GM19193 (cell line): ENCODE results near the gene PIK3R6.

Source experiments
- POLR2A ChIP-seq: IDR thresholded peaks from 4 replicates; pipeline ENCODE4 v1.6.1; 2011; ENCODE audit not compliant: insufficient read depth, insufficient read length; ENCODE audit errors: extremely low read depth

The PIK3R6 gene

DNA sequence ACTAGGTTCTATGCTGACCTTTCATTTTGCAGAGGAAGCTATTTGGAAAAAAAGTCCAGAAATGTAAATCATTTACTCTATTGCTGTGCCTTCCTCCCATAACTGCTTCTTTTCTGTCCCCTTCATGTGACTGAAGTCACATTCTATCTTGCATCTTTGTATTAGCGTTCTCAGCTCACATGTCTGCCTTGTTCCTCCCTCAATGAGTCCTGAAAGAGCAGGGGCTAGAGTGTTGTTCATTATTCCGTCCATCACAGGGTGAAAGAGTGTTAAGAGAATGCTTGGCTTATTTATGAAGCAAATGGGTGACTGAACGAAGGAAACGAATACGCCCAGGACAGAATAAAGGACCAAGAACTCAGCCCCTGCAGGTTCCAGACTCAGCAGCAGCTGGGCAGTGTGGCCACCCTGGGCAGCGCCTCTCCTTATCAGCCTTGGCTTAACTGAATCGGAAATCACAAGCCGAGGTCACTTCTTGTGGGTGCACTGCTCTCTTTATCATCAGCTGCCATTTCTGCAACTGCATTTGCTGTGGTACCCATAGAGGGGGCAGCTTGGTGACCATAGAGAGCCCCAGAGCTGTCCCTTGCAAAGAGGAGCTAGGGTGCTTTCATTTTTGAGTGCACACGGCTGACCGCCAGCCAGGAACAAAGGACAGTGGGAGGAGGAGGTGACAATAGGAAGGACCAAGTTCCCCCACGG is 1.8 kb upstream of the PIK3R6 start:
- TF ChIP-seq POLR2A = no peak

DNA sequence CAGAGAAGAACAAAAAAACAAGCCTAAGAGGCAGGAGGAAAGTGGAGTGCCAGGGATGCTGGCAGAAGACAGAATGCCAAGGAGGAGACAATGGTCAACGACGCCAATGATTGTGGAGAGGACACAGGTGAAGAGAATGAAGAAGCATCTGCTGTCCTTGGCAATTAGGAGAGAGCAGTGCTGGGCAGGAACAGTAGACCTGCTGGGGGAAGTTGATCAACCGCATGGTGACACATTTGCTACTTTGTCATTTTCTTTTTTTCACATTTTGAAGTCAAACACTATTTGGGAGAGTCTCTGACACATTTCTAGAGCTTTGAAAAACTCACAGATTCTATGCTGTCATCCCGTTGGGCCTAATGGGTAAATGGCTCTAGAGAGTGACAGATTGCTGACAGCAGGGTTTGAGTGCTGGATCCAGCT is 1.1 kb upstream of the PIK3R6 start:
- no peak for TF ChIP-seq POLR2A

DNA sequence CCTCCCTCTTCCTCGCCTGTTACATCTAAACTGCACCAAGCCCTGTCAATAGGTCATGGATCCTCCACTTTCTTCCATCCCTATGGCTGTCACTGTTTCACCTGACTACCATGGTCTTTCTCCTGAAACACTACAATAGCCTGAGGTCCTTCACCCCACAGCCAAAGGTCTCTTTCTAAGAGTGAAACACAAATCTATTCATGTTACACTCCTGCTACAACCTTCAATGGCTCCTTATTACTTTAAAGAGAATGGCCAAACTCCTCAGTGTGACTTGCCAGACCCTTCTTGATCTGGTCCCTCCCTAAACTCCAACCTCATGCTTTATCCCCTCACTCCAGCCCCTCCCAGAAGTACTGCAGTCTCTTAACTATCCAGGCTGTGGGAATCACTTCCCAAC is 618 bp upstream of the PIK3R6 start:
- TF ChIP-seq POLR2A = no peak

DNA sequence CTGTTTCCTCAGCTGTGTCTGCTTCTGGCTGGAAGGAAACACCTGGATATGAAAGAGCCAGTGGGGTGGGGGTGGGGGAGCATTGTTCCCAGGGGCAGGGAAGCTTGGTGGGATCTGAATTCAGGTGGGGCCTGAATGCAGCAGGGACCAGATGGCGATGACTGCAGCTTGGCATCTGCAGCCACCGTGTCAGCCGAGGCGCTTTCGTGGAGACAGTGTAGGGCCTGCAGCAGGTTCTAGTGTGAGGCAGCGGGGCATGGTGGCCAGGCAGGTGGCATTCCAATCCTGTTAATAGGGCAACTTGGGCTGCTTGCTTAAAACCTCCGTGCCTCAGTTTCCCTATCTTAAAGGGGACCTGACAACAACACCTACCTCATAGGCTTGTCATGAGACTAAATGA is 1.7 kb downstream of the PIK3R6 start:
- no peak for TF ChIP-seq POLR2A

DNA sequence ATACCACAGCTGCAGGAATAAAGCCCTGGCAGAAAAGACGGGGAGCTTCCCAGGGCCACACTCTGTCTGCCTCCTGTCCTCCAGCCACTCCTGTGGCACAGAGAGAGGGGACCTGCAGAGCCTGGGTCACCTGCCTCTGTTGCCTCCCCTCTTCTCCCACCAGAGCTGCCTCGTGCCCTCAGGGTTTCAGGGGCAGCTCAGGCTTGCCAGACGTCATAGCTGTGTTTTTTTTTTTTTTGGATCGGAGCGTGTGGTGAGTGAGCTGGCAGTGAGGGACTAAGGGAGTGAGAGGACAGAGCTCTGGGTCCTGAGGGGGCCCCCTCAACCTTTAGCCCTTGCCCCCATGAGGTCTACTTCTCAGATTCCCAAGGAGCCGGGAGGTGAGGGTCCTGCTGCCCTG is 2.1 kb downstream of the PIK3R6 start:
- TF ChIP-seq POLR2A = no peak

DNA sequence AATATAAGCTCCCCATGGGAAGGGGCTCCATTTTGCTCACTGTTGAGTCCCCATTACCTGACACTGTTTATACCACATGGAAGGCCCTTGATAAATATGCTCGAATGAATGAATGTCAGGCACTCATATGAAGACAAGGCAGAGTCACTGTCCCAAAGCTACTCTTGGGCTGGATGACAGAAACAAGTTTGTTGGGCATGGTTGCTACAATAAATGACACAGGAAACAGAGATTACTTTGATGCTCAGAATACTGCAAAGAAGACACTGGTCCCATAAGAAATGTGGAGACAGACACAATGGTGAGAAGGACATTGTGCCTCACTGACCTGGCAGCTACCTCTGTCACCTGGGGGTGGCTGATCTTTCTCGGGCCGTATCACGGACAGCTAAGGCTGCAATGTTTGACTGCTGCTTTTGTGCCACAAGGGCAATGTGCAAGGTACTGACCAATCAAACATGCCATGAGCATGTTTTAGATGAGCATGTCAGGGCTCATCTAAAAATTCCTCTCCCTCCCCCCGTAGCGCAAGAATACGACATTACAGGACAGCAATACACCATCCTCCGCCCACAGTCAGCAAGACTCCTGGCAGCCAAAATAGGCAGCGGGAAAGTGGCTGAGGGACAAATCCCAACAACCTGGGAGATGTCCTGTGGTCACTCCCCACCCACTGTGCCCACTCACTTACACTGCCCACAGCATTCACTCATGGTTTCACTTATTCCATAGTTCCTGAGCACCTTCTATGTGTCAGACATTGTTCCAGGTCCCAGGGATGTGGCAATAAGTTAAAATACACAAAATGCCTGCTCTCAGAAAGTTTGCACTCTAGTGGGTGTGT is 5.0 kb downstream of the PIK3R6 start:
- TF ChIP-seq POLR2A = peak; percentile 29

DNA sequence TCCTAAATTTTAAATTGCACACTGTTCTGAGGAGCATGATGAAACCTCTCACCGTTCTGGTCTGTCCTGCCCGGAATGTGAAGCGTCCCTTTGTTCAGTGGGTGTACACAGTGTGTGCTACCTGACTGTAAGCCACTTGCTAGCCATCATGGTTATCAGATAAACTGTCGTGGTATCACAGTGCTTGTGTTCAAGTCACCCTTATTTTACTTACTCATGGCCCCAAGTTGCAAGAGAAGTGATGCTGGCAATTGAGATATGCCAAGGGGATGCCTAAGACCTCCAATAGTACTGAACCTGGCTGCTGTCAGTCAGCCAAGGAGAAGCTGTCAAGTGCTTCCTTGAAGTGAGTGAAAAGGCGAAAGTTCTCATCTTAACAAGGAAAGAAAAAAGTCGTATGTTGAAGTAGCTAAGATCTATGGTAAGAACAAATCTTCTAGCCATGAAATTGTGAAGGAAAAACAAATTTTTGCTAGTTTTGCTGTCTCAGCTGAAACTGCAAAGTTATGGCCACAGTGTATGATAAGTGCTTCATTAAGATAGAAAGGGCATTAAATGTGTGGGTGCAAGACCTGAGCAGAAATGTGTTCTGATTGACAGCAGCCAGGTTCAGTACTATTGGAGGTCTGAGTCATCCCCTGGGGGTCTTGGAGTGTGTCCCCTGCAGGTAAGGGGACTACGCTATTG is 5.8 kb downstream of the PIK3R6 start:
- no peak for TF ChIP-seq POLR2A

DNA sequence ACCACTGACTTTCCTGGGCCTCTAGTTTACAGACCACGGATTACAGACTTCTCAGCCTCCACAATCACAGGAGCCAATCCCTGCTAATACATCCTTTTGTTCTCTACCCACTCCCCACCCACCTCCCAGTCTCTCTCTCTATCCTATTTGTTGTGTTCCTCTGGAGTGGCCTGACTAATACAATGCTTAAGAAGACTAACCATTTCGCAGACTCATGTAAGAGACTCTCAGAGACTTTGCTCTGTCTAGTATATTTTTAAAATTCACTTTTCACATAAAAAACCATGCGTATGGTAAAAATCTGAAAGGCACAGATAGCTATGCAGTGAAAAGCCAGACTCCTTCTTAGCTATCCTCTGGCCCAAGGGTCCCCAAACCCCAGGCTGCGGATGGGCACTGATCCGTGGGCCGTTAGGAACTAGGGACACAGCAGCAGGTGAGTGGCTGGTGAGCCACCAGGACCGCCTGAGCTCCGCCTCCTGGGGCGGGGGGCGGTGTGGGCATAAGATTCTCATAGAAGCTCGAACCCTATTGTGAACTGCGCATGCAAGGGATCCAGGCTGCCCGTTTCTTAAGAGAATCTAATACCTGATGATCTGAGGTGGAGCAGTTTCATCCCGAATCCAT is 7.6 kb downstream of the PIK3R6 start:
- no peak for TF ChIP-seq POLR2A

DNA sequence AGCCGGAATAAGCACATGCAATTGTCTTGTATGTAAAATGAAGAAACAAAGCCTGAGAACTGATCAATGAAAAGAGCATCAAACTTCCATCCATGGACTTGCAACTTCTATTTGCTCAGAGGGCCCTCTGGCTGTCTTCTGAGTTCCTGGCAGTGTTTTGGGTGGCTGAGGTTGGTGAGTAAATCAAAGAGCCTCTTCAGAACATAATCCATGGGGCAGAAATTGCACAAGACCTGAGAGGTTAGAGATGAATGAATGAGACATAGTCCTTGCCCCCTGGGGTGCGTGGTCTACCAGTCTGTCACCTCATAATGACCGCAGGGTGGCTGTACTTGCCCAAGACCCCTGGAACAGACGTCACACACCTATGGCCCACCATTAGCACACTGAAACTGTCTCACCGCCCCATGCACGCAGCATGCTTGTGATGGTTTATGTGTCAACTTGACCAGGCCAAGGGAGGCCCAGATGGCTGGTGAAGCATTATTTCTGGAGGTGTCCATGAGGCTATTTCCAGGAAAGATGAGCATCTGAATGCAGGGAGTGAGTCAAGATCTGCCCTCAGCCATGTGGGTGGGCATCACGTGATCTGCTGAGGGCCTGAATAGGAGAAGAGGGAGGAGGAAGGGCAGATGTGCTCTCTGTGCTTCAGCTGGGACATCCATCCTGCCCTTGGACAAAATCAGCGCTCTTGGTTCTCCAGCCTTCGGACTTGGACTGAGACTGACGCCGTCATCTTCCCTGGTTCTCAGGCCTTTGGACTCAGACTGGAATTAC is 8.3 kb downstream of the PIK3R6 start:
- TF ChIP-seq POLR2A = peak; percentile 43

DNA sequence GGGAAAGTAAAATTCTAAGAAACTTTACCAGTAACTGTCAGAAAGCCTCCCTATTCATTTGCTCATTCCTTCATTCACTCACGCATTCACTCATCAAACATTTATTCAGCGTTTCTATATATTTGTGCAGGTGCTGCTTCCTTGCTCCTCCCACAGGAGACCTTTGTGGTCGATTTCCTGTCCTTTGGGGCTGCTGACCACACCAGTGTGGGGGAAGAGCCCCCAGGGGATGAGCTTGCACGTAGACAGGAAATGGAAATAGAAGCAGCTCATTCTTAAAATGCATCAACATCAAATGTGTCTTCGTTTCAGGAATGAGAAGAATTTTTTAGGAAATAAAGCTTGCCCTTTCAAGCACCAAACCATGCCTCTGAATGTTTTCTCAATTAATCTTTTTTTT is 9.6 kb downstream of the PIK3R6 start:
- TF ChIP-seq POLR2A = peak; percentile 26

DNA sequence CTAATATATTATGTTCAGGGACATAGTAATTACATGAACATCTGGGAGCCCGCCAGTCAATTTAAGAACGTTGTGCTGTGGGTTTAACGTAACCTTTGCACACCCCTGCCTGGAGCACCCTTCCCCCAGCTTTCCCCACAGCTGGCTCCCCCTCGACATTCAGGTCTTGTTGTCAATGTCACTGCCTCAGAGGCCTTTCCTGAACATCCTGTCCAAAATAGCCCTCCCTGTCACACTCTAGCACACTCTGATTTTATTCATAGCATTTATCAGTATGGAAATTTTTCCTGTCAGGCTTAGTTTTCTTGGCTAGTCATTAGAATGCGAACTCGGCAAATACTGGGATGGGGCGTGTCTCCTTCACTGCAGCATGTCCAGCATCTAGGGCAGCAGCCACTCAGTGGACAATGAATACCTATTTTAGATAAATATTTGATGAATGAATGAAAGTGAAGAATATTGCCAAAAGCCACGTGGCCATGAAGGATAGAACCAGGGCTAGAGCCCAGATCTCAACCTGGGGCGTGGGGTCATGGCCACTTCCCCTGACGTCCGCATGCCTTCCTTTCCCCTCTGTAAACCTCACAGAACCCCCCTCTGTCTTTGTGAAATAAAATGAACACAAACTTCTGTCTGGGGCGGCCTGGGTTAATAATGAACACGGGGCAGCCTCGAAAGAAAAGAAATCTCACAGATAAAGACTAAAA is 10.5 kb downstream of the PIK3R6 start:
- no peak for TF ChIP-seq POLR2A

DNA sequence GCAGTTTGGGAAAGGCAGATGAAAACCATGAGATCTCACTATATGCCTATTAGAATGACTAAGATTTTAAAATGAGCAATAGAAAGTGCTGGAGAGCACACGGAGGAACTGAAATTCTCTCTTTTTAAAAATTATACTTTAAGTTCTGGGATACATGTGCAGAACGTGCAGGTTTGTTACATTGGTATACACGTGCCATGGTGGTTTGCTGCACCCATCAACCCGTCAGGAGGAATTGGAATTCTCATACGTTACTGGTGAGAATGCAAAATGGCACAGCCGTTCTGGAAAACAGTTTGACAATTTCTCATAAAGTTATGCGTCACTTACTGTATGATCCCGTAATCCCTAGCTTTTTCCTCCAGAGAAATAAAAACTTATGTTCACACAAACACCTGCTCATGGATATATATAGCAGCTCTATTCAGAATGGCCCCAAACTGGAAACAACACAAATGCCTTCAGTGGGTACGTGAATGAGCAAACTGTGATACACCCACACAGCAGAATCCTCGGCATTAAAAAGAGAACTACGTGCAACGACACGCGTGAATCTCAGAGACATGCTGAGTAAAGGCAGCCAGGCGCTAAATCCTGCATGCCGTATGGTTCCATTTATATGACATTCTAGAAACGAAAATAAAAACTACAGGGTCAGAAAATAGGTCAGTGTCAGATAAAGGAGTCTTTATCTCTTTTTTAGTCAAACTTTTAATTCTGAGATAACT is 11.8 kb downstream of the PIK3R6 start:
- peak; percentile 24 for TF ChIP-seq POLR2A

DNA sequence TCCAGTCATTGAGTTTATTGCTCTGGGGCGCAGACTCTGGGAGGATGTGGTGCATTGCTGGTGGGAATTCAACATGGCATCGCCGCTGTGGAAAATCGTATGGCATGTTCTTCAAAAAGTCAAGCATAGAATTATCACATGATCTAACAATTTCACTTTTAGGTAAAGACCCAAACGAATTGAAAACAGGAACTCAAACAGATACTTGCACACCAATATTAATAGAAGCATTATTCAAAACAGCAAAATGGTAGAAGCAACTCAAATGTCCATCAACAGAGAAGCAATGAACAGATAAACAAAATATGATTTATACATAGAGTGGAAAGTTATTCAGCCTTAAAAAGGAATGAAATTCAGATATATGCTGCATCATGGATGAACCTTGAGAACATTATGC is 15.9 kb downstream of the PIK3R6 start:
- no peak for TF ChIP-seq POLR2A
